ENCODE measurements around the gene CACNA1S.

DNA sequence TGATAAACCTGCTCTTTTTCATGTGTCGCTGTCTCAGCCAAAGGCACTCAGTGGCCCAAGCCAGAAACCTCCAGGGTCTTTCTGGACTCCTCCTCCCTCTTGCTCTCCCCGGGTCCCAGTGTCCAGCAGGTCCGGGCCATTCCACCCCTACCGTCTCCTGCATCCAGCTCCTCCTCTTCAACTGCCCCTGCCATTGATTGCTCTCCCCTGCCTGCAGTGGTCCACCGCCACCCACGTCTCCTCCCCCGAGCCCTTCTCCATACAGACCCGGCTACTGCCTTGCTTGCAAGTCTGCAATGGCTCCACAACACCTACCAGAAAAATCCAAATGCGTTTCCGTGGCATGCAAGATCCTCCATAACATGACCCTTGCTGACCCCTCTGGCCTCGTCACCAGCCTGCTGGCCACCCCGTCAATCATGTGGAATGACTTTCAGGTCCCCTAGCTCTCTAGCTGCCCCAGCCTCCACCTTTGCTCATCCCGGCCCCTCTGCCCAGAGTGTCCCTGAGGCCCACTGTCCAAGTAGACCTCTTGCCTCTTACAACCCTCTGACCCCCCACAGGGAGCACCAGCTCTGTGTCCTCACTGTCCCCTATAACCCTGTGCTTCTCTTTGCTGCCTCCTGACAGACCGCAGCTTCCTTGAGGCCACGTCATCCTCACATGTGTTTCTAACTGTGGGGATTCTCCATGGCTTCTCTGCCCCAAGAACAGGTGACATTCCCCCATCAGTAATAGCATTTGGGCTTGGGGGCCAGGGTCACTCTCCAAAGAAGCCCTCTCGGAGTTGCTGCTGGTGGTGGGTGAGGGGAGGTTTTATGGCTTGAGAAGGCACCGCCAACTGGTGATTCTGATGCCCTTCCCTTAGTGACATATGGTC lies 15.0 kb downstream of the CACNA1S start:
- TF ChIP-seq, protein P1, sequence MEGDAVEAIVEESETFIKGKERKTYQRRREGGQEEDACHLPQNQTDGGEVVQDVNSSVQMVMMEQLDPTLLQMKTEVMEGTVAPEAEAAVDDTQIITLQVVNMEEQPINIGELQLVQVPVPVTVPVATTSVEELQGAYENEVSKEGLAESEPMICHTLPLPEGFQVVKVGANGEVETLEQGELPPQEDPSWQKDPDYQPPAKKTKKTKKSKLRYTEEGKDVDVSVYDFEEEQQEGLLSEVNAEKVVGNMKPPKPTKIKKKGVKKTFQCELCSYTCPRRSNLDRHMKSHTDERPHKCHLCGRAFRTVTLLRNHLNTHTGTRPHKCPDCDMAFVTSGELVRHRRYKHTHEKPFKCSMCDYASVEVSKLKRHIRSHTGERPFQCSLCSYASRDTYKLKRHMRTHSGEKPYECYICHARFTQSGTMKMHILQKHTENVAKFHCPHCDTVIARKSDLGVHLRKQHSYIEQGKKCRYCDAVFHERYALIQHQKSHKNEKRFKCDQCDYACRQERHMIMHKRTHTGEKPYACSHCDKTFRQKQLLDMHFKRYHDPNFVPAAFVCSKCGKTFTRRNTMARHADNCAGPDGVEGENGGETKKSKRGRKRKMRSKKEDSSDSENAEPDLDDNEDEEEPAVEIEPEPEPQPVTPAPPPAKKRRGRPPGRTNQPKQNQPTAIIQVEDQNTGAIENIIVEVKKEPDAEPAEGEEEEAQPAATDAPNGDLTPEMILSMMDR (IDR thresholded peaks at IDR 0.05; ENCODE audit: low read depth, low read length, poor library complexity, severe bottlenecking), result no peak
- TF ChIP-seq EZH2phosphoT487 (IDR thresholded peaks at IDR 0.05; ENCODE audit: borderline replicate concordance, low read length), result no peak
